ENCODE results near the gene WWOX. TPM values are rescaled to one million over a fixed set of nuclear protein-coding genes. Genes with fewer than 3 reads are reported as not detected.

Gene WWOX
- total and polyA plus RNA-seq, 4 donors: 5.4 to 61.5 (median 18.4) TPM

DNA sequence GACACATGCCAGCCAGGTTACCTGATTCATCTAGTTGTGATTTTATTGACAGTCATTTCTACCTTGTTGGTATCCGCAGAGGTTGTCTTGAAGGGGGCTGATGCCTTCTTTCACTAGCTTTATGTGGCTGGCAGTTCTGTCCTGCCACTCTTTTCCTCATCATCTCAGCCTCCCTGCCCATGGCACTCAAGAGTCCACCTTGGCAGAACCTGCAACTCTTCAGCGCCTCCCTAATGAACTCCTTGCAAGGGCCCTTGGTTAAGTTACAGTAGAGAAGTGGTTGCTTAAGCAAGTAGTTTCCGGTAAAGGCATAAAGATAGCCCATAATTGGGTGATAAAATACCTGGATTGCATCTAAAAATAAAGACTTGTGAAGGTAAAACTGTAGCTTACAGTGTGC, 489.9 kb downstream of the WWOX start:
- 80 to 94% methylated on average over 3 of the region's 3 CpGs for WGBS, 2 donors
- no peak for DNase-seq
- no peaks in the 10 kb centered on the region for H3K9me3 ChIP-seq (ENCODE audit: control insufficient read depth in 4 of 4, insufficient read depth in 3 of 4, low read length in 3 of 4)
- no peaks in the 10 kb centered on the region for H3K36me3 ChIP-seq (ENCODE audit: control insufficient read depth in 4 of 4, insufficient read depth in 4 of 4, low read length in 4 of 4)
- no peak overlapping the region for H3K4me3 ChIP-seq
- H3K27me3 ChIP-seq (ENCODE audit: control insufficient read depth in 3 of 3, insufficient read depth in 3 of 3, low read length in 2 of 3): no peaks in the 10 kb centered on the region
- H3K27ac ChIP-seq (ENCODE audit: low read depth in 1 of 2, low read length in 1 of 2): no peak overlapping the region
- ATAC-seq (ENCODE audit: insufficient read depth, low FRiP score): no peak
- peaks cover 0 to 12% (median 2%) of the 10 kb centered on the region in 5 donors for H3K4me1 ChIP-seq (ENCODE audit: control insufficient read depth in 5 of 5, insufficient read depth in 5 of 5, low read length in 5 of 5)
- TF ChIP-seq CTCF (IDR thresholded peaks at IDR 0.05; ENCODE audit: control extremely low read depth, extremely low read depth): no peak
- no peak overlapping the region for H3K9ac ChIP-seq (ENCODE audit: insufficient read depth in 1 of 2, low read length in 2 of 2)

GRCh38 chr16:78591682-78592103, 492.2 kb downstream of the WWOX start:
- ATAC-seq (ENCODE audit: insufficient read depth, low FRiP score) (no peak), DNase-seq (no peak)
- WGBS, 2 donors: 93 to 98% methylated on average over 5 of the region's 5 CpGs
- Histone ChIP-seq H3K9me3 (ENCODE audit: control insufficient read depth in 4 of 4, insufficient read depth in 3 of 4, low read length in 3 of 4) (no peaks in the 10 kb centered on the region), H3K9ac (ENCODE audit: insufficient read depth in 1 of 2, low read length in 2 of 2) (no peak overlapping the region), H3K27me3 (ENCODE audit: control insufficient read depth in 3 of 3, insufficient read depth in 3 of 3, low read length in 2 of 3) (no peaks in the 10 kb centered on the region), H3K27ac (ENCODE audit: low read depth in 1 of 2, low read length in 1 of 2) (no peak overlapping the region), H3K4me3 (no peak overlapping the region), H3K36me3 (ENCODE audit: control insufficient read depth in 4 of 4, insufficient read depth in 4 of 4, low read length in 4 of 4) (no peaks in the 10 kb centered on the region), H3K4me1 (ENCODE audit: control insufficient read depth in 5 of 5, insufficient read depth in 5 of 5, low read length in 5 of 5) (peaks cover 0 to 12% (median 2%) of the 10 kb centered on the region in 5 donors)
- no peak for TF ChIP-seq CTCF (IDR thresholded peaks at IDR 0.05; ENCODE audit: control extremely low read depth, extremely low read depth)

DNA sequence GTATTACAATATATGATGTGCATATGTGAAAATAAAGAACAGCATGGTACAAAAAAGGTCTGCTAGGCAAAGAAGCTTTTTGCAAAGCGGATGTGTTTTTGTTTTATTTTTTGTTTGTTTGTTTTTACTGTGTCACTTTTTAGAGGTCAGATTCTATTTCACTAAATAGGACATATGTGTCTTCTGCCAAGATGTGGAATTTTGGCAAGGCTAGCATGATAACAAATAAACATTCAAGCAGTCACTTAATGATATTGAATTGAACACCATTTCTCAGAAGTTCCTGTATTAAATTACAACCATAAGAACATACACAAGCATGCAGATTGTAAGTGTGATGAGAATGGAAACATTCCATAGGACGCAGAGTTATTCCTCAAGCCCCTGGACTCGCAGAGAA, 492.7 kb downstream of the WWOX start:
- TF ChIP-seq CTCF (IDR thresholded peaks at IDR 0.05; ENCODE audit: control extremely low read depth, extremely low read depth): no peak
- H3K9me3 ChIP-seq (ENCODE audit: control insufficient read depth in 4 of 4, insufficient read depth in 3 of 4, low read length in 3 of 4): no peaks in the 10 kb centered on the region
- no peak overlapping the region for H3K9ac ChIP-seq (ENCODE audit: insufficient read depth in 1 of 2, low read length in 2 of 2)
- DNase-seq: peak in 2 of 3 donors; percentile 43 to 68
- H3K4me1 ChIP-seq (ENCODE audit: control insufficient read depth in 5 of 5, insufficient read depth in 5 of 5, low read length in 5 of 5): peaks cover 0 to 12% (median 2%) of the 10 kb centered on the region in 5 donors
- H3K4me3 ChIP-seq: no peak overlapping the region
- H3K27me3 ChIP-seq (ENCODE audit: control insufficient read depth in 3 of 3, insufficient read depth in 3 of 3, low read length in 2 of 3): no peaks in the 10 kb centered on the region
- H3K27ac ChIP-seq (ENCODE audit: low read depth in 1 of 2, low read length in 1 of 2): no peak overlapping the region
- no peaks in the 10 kb centered on the region for H3K36me3 ChIP-seq (ENCODE audit: control insufficient read depth in 4 of 4, insufficient read depth in 4 of 4, low read length in 4 of 4)
- WGBS, 2 donors: 74 to 91% methylated on average over 3 of the region's 3 CpGs
- no peak for ATAC-seq (ENCODE audit: insufficient read depth, low FRiP score)

GRCh38 chr16:78593352-78593751, 493.9 kb downstream of the WWOX start:
- Histone ChIP-seq H3K4me3 (no peak overlapping the region), H3K36me3 (ENCODE audit: control insufficient read depth in 4 of 4, insufficient read depth in 4 of 4, low read length in 4 of 4) (no peaks in the 10 kb centered on the region), H3K9me3 (ENCODE audit: control insufficient read depth in 4 of 4, insufficient read depth in 3 of 4, low read length in 3 of 4) (no peaks in the 10 kb centered on the region), H3K4me1 (ENCODE audit: control insufficient read depth in 5 of 5, insufficient read depth in 5 of 5, low read length in 5 of 5) (peaks cover 0 to 12% (median 2%) of the 10 kb centered on the region in 5 donors), H3K9ac (ENCODE audit: insufficient read depth in 1 of 2, low read length in 2 of 2) (no peak overlapping the region), H3K27me3 (ENCODE audit: control insufficient read depth in 3 of 3, insufficient read depth in 3 of 3, low read length in 2 of 3) (no peaks in the 10 kb centered on the region), H3K27ac (ENCODE audit: low read depth in 1 of 2, low read length in 1 of 2) (no peak overlapping the region)
- WGBS, 2 donors: 90 to 93% methylated on average over 3 of the region's 3 CpGs
- TF ChIP-seq CTCF (IDR thresholded peaks at IDR 0.05; ENCODE audit: control extremely low read depth, extremely low read depth): no peak
- DNase-seq (no peak), ATAC-seq (ENCODE audit: insufficient read depth, low FRiP score) (no peak)
